Calu3 (cell line): Measurements from ENCODE around the gene PRELP. TPM values are rescaled to one million over a fixed set of nuclear protein-coding genes. Genes with fewer than 3 reads are reported as not detected.

Source experiments
- BruUV-seq: library from RNA; stranded (reverse); fragments of 400-500 nt; replicated peaks from 2 replicates; lab custom pipeline; 2021; lab: Mats Ljungman, UMichigan
- CTCF ChIA-PET: fragments of 300-600 bp; sonication (Branson Sonifier 250); formaldehyde crosslinking; loops from one replicate; lab custom pipeline; 2022; ENCODE audit warnings: antibody characterized with exemption; lab: Charles Lee
- DNase-seq: peaks from one replicate; pipeline ENCODE4 v3.0.0; 2022
- H3K27ac Mint-ChIP-seq: one replicate; pipeline ENCODE4 v1.8.0; 2022; ENCODE audit warnings: mixed read lengths; ENCODE audit not compliant: unreplicated experiment
- H3K27me3 Mint-ChIP-seq: one replicate; pipeline ENCODE4 v1.8.0; 2022; ENCODE audit warnings: mixed read lengths; ENCODE audit not compliant: unreplicated experiment
- H3K36me3 Mint-ChIP-seq: one replicate; pipeline ENCODE4 v1.8.0; 2022; ENCODE audit warnings: mild to moderate bottlenecking, moderate library complexity, mixed read lengths; ENCODE audit not compliant: insufficient read depth, unreplicated experiment
- H3K4me1 Mint-ChIP-seq: one replicate; pipeline ENCODE4 v1.8.0; 2022; ENCODE audit warnings: mild to moderate bottlenecking, low read depth, mixed read lengths; ENCODE audit not compliant: unreplicated experiment
- H3K4me3 Mint-ChIP-seq: one replicate; pipeline ENCODE4 v1.8.0; 2022; ENCODE audit warnings: mild to moderate bottlenecking, low read depth, moderate library complexity, mixed read lengths; ENCODE audit not compliant: unreplicated experiment
- H3K9me3 Mint-ChIP-seq: one replicate; pipeline ENCODE4 v1.8.0; 2022; ENCODE audit warnings: low read depth, mixed read lengths; ENCODE audit not compliant: unreplicated experiment
- intact Hi-C: fragments of 100-400 bp; cut with micrococcal nuclease; formaldehyde crosslinking; loops from one replicate; pipeline ENCODE4 v1.10.0; 2022; ENCODE audit not compliant: unreplicated experiment
- total RNA-seq: library from RNA; stranded (reverse); gene quantifications from 2 replicates; pipeline ENCODE4 v1.2.3, GENCODE V29; 2022
- TF ChIP-seq, protein P1 (sequence below): fragments of 200-600 bp; IDR thresholded peaks from one replicate; pipeline ENCODE4 v1.8.0; 2022; ENCODE audit warnings: antibody characterized with exemption; ENCODE audit not compliant: unreplicated experiment

PRELP gene
- total RNA-seq, 1 experiment from 2014 or later = not detected

DNA sequence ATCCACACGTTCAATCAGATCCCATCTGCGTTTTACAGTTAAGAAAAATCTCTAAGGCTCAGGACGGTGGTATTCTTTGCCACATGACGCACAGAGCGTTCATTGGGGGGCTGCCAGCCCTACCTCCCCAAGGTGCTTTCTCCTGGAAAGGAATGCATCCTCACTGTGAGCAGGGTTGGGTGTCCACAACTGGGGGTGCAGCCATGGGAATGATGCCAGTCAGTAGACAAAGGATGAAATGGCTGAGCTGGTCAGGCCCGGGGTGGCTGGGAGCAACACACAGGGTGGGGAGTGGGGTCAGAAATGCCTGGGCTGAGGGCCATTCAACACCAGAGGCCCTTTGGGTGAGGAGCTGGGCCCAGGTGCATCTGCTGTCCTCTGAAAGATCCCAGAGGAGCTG is 44.3 kb downstream of the PRELP start:
- Mint-ChIP-seq H3K27me3 (peaks cover 14% of the 10 kb centered on the region), H3K36me3 (no peaks in the 10 kb centered on the region), H3K27ac (no peak overlapping the region), H3K4me1 (peaks cover 21% of the 10 kb centered on the region), H3K4me3 (no peak overlapping the region), H3K9me3 (no peaks in the 10 kb centered on the region)
- DNase-seq = no peak
- TF ChIP-seq, protein P1, sequence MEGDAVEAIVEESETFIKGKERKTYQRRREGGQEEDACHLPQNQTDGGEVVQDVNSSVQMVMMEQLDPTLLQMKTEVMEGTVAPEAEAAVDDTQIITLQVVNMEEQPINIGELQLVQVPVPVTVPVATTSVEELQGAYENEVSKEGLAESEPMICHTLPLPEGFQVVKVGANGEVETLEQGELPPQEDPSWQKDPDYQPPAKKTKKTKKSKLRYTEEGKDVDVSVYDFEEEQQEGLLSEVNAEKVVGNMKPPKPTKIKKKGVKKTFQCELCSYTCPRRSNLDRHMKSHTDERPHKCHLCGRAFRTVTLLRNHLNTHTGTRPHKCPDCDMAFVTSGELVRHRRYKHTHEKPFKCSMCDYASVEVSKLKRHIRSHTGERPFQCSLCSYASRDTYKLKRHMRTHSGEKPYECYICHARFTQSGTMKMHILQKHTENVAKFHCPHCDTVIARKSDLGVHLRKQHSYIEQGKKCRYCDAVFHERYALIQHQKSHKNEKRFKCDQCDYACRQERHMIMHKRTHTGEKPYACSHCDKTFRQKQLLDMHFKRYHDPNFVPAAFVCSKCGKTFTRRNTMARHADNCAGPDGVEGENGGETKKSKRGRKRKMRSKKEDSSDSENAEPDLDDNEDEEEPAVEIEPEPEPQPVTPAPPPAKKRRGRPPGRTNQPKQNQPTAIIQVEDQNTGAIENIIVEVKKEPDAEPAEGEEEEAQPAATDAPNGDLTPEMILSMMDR = no peak
- no TSS peak for BruUV-seq
- CTCF ChIA-PET = interaction anchor here (1.0 to 1.2 kb wide), 3 partner anchors 8 to 16 kb away, joined by 3 read pairs; no protein-coding TSS in a partner anchor
- intact Hi-C loops = no loop called here

DNA sequence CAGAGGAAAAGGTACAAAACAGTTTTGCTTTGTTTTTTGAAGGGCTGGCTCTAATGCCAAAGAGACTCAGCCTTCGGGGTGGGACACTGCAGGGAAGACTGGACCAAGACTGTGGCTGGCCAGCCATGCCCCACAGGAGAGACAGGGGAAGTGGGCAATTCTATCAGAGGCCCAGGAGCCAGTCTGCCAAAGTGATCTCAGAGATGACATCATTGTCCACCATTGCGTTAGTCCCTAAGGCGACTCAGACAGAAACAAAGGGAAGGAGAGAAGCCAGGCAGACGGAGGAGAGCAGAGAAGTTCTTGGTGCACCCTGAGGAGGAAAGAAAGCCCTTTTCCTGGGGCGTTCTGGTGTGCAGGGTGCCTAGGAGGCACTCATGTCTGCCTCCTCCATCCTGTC is 44.7 kb downstream of the PRELP start:
- TF ChIP-seq, protein P1 = no peak
- no peak for DNase-seq
- intact Hi-C loops = no loop called here
- Mint-ChIP-seq H3K27me3 (peaks cover 14% of the 10 kb centered on the region), H3K4me1 (peaks cover 21% of the 10 kb centered on the region), H3K27ac (no peak overlapping the region), H3K4me3 (no peak overlapping the region), H3K36me3 (no peaks in the 10 kb centered on the region), H3K9me3 (no peaks in the 10 kb centered on the region)
- CTCF ChIA-PET = no interaction called here
- BruUV-seq = no TSS peak

DNA sequence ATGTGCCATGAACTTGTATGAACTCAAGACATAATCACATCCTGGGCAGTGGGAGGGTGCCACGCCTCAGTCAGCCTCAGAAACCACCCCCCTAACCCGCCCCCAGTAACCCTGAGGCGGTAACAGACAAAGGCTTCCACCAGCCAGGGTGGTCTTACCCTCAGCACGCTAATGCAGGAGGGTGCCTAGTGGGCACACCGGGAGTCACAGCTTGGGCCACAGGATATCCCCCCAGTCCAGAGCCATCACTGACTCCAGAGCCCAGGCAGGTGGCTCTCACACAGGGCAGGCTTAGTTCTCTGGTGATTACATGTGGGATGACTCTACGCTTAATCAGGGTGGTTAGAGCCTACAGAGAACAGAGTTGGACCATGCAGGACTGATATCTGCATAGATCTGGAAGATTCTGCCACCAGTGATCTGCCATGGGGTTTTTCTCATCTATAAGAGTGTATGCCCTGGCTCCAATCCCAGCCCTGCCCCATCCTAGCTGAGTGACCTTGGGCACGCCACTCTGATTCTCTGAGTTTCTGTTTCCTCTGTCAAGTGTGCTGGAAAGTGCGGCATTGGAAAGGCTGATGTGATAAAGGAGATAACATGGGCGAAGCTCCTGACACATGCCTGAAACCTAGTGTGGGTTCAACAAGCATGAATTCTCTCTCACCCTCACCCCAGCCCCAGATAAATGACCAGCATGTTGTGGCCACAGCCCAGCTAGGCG is 45.6 kb downstream of the PRELP start:
- BruUV-seq = no TSS peak
- Mint-ChIP-seq H3K9me3 (no peaks in the 10 kb centered on the region), H3K4me3 (no peak overlapping the region), H3K27ac (no peak overlapping the region), H3K36me3 (no peaks in the 10 kb centered on the region), H3K27me3 (peaks cover 15% of the 10 kb centered on the region), H3K4me1 (peaks cover 21% of the 10 kb centered on the region)
- TF ChIP-seq, protein P1 = no peak
- CTCF ChIA-PET = no interaction called here
- no peak for DNase-seq
- intact Hi-C loops = no loop called here

DNA sequence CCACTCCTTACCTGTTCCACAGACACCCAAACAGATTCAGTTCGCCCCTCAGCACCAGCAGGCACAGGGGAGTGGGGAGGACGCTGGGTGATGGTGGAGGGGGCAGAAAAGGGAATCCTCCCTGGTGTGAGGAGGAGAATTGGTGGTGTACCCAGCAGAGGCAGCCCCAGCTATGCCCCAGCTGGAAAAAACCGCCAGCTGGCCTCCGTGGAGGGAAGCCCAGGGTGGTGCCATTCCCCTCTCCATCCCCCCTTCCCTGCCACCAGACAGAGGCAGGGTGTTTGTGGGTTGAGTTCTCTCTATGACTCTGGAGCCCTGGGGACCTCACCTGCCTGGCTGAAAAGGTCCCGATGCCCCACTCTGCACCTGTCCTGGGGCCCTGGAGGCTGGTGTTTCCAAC is 46.2 kb downstream of the PRELP start:
- no peak overlapping the region for H3K27ac Mint-ChIP-seq
- H3K4me3 Mint-ChIP-seq = no peak overlapping the region
- peaks cover 21% of the 10 kb centered on the region for H3K4me1 Mint-ChIP-seq
- H3K27me3 Mint-ChIP-seq = peaks cover 20% of the 10 kb centered on the region
- intact Hi-C loops = no loop called here
- BruUV-seq = no TSS peak
- CTCF ChIA-PET = no interaction called here
- H3K36me3 Mint-ChIP-seq = no peaks in the 10 kb centered on the region
- no peak for DNase-seq
- TF ChIP-seq, protein P1 = no peak
- H3K9me3 Mint-ChIP-seq = no peaks in the 10 kb centered on the region
